Lung (tissue), 12 donors: Measurements from ENCODE around the gene HNRNPM. TPM values are rescaled to one million over a fixed set of nuclear protein-coding genes. Genes with fewer than 3 reads are reported as not detected.

ENCODE experiments used
- ATAC-seq: fragments of 200-7000 bp; cut with Tn5 transposase; one replicate; pipeline ENCODE4 v1.9.1; 2020; ENCODE audit warnings: moderate number of reproducible peaks; ENCODE audit not compliant: insufficient read depth, low FRiP score
- DNase-seq, 3 donors: peaks; one replicate each; pipeline ENCODE4 v3.0.0-alpha.2; 2013 to 2017
- H3K27ac ChIP-seq, 2 donors: one replicate each; pipeline ENCODE4 v1.5.1; 2013; ENCODE audit warnings: mild to moderate bottlenecking in 2 of 2, moderate library complexity in 2 of 2, control low read depth in 1 of 2, inconsistent platforms in 1 of 2, low read depth in 1 of 2, low read length in 1 of 2
- H3K27me3 ChIP-seq, 3 donors: one replicate each; pipeline ENCODE4 v1.5.1; 2013; ENCODE audit warnings: low read length in 2 of 3; ENCODE audit not compliant: control insufficient read depth in 3 of 3, insufficient read depth in 3 of 3
- H3K36me3 ChIP-seq, 4 donors: one replicate each; pipeline ENCODE4 v1.5.1; 2013; ENCODE audit warnings: low read length in 4 of 4, mild to moderate bottlenecking in 1 of 4, moderate library complexity in 1 of 4; ENCODE audit not compliant: control insufficient read depth in 4 of 4, insufficient read depth in 4 of 4
- H3K4me1 ChIP-seq, 5 donors: one replicate each; pipeline ENCODE4 v1.5.1; 2013; ENCODE audit warnings: low read length in 5 of 5, mild to moderate bottlenecking in 2 of 5, moderate library complexity in 1 of 5; ENCODE audit not compliant: control insufficient read depth in 5 of 5, insufficient read depth in 5 of 5
- H3K4me3 ChIP-seq: one replicate; pipeline ENCODE4 v1.5.1; 2013; ENCODE audit warnings: mild to moderate bottlenecking, control low read depth, moderate library complexity
- H3K9ac ChIP-seq, 2 donors: one replicate each; pipeline ENCODE4 v1.5.1; 2013; ENCODE audit warnings: low read length in 2 of 2, control low read depth in 1 of 2; ENCODE audit not compliant: insufficient read depth in 1 of 2
- H3K9me3 ChIP-seq, 4 donors: one replicate each; pipeline ENCODE4 v1.5.1; 2013; ENCODE audit warnings: low read length in 3 of 4, mild to moderate bottlenecking in 1 of 4, moderate library complexity in 1 of 4; ENCODE audit not compliant: control insufficient read depth in 4 of 4, insufficient read depth in 3 of 4
- WGBS, 2 donors: extraction: QIAGEN DNeasy Blood & Tissue Kit; methylation state at CpG; one replicate each; pipeline ENCODE4 v1.1.7; 2013; 5-methylcytosine and 5-hydroxymethylcytosine counted together
- polyA plus RNA-seq, 2 donors: library from polyadenylated mRNA; stranded (reverse); fragments of 200-250 nt; gene quantifications; one replicate each; pipeline ENCODE4 v1.2.1, GENCODE V29; 2013
- total RNA-seq, 2 donors: library from RNA; depleted of rRNA in 1 of 2; stranded (reverse); fragments of >200 nt in 1 of 2; gene quantifications; one replicate each; pipeline ENCODE4 v1.2.1, GENCODE V29; 2014 to 2021
- TF ChIP-seq, protein P1 (sequence below): IDR thresholded peaks from 2 replicates; pipeline ENCODE4 v1.5.1; 2012; ENCODE audit warnings: mild to moderate bottlenecking; ENCODE audit errors: control extremely low read depth, extremely low read depth
- donor health status: control.
- donor health status: control.
- donor health status: Bipolar disorder and iron deficiency.
- donor health status: healthy.
- donor health status: DM: yes; HTN: yes; CAD: no.

HNRNPM gene
- total and polyA plus RNA-seq, 4 donors = 53.7 to 243 (median 164) TPM

DNA sequence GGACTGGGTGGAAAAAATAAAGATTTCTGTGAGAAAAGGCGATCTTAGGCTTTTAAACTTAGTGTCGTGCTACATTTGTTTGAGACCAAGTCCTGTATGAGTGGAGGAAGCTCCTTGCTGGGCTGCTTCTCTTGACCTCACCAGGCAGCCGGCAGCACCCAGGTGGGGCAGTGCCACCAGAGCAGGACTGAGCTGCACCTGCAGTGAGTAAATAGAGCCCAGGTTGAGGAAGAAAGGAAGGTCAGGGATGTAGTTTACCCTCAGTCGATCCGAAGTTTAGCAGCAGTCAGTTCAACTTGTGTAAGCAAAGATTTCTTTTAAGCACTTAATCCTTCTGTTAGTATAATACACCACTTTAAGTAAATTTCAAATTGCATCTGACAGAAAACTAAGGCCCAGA lies 13.6 kb downstream of the HNRNPM start:
- Histone ChIP-seq H3K4me3 (no peak overlapping the region), H3K27me3 (no peaks in the 10 kb centered on the region), H3K36me3 (peaks cover 7 to 17% (median 10%) of the 10 kb centered on the region in 4 donors), H3K4me1 (peaks cover 12 to 71% (median 41%) of the 10 kb centered on the region in 5 donors), H3K9me3 (no peaks in the 10 kb centered on the region), H3K9ac (no peak overlapping the region), H3K27ac (no peak overlapping the region)
- ATAC-seq = no peak
- DNase-seq = no peak
- TF ChIP-seq, protein P1, sequence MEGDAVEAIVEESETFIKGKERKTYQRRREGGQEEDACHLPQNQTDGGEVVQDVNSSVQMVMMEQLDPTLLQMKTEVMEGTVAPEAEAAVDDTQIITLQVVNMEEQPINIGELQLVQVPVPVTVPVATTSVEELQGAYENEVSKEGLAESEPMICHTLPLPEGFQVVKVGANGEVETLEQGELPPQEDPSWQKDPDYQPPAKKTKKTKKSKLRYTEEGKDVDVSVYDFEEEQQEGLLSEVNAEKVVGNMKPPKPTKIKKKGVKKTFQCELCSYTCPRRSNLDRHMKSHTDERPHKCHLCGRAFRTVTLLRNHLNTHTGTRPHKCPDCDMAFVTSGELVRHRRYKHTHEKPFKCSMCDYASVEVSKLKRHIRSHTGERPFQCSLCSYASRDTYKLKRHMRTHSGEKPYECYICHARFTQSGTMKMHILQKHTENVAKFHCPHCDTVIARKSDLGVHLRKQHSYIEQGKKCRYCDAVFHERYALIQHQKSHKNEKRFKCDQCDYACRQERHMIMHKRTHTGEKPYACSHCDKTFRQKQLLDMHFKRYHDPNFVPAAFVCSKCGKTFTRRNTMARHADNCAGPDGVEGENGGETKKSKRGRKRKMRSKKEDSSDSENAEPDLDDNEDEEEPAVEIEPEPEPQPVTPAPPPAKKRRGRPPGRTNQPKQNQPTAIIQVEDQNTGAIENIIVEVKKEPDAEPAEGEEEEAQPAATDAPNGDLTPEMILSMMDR = no peak
- WGBS, 2 donors = 63 to 79% methylated on average over 5 of the region's 5 CpGs

DNA sequence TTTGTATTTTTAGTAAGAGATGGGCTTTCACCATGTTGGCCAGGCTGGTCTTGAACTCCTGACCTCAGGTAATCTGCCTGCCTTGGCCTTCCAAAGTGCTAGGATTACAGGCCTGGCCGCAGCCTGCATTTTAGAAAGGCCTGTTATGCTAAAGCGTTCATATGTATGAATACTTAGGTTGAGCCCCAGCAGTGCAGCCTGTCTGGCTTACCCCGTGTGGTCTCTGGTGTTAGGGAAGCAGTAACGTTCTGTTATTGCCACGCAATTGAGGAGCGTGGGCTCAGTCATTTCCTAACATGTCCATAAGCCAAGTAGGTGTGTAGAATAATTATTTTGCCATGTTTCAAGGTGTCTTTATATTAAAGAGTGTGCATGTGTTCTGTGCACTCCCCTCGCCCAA lies 14.3 kb downstream of the HNRNPM start:
- TF ChIP-seq, protein P1 = no peak

DNA sequence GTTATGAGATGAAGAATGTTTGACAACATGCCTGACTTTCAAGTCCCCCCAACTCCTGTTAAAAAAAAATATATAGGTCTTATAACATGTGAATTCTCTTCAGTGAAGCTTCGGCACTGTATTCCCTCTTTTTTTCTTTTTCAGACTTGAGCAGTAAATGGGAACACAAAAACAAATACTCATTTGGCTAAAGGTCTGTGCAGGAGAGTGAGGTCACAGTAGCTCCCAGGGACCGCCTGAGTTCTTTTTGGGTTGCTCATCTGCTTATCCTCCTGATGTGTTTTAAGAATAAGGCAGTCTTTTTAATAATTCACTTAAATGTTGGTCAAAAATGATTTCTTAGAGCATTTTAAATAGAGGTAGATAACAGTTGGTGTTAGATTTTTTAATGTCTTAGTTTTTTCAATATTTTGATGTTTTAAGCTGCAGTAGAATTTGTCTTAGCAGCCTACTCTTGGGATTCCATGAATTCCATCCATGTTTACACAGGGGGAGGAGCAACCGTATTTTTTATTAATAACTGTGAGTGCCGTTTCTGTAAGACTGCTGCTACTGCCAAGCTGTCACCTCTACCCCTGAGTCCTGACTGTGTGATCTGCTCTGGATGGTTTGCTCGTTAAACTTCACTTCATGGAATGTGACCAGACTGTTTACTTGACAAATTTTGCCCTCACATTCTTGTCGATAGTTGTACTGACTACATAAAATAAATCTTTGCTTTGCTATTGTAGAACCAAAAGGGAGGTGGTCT lies 14.9 kb downstream of the HNRNPM start:
- Histone ChIP-seq H3K27me3 (no peaks in the 10 kb centered on the region), H3K4me1 (peaks cover 7 to 59% (median 41%) of the 10 kb centered on the region in 5 donors), H3K9ac (peak overlapping the region in 1 of 2 donors; percentile 17), H3K27ac (peak overlapping the region; percentile 53 to 56), H3K36me3 (peaks cover 12 to 28% (median 20%) of the 10 kb centered on the region in 4 donors), H3K9me3 (no peaks in the 10 kb centered on the region), H3K4me3 (no peak overlapping the region)
- TF ChIP-seq, protein P1 = no peak
- DNase-seq = peak; percentile 35 to 62 (median 54)
- peak; percentile 61 for ATAC-seq
- WGBS, 2 donors = 41 to 70% methylated on average over 6 of the region's 6 CpGs

More for the DNA sequence above, 14.3 kb downstream of the HNRNPM start:
- no peak overlapping the region for H3K9ac ChIP-seq
- H3K4me3 ChIP-seq = no peak overlapping the region
- peaks cover 8 to 65% (median 41%) of the 10 kb centered on the region in 5 donors for H3K4me1 ChIP-seq
- H3K9me3 ChIP-seq = no peaks in the 10 kb centered on the region
- no peak for DNase-seq
- WGBS, 2 donors = 62 to 71% methylated on average over 7 of the region's 7 CpGs
- peaks cover 12 to 23% (median 16%) of the 10 kb centered on the region in 4 donors for H3K36me3 ChIP-seq
- peak overlapping the region in 1 of 2 donors; percentile 30 for H3K27ac ChIP-seq
- no peak for ATAC-seq
- no peaks in the 10 kb centered on the region for H3K27me3 ChIP-seq
